Thyroid gland (tissue), 4 donors: ENCODE data around the gene VPS45. TPM values are rescaled to one million over a fixed set of nuclear protein-coding genes. Genes with fewer than 3 reads are reported as not detected.

Experiments used
- DNase-seq, 2 donors: peaks; one replicate each; pipeline ENCODE4 v3.0.0-alpha.2; 2019
- H3K27ac ChIP-seq, 3 donors: fragments of 200-600 bp; sonication (generic); 1 replicate in 2 of 3; 2 replicates in 1 of 3; pipeline ENCODE4 v1.5.1; 2016 to 2019; ENCODE audit warnings: mild to moderate bottlenecking in 1 of 3, moderate library complexity in 1 of 3
- H3K27me3 ChIP-seq: fragments of 200-600 bp; sonication (generic); one replicate; pipeline ENCODE4 v1.5.1; 2019
- H3K36me3 ChIP-seq, 2 donors: fragments of 200-600 bp; sonication (generic); one replicate each; pipeline ENCODE4 v1.5.1; 2016 to 2019
- H3K4me1 ChIP-seq, 2 donors: fragments of 200-600 bp; sonication (generic); one replicate each; pipeline ENCODE4 v1.5.1; 2017 to 2019
- H3K4me3 ChIP-seq, 3 donors: fragments of 200-600 bp; sonication (generic); replicated peaks in 1 of 3; 1 replicate in 2 of 3; 2 replicates in 1 of 3; pipeline ENCODE4 v1.5.1; 2016; ENCODE audit warnings: mild to moderate bottlenecking in 1 of 3
- H3K9me3 ChIP-seq: fragments of 200-600 bp; sonication (generic); one replicate; pipeline ENCODE4 v1.5.1; 2017
- CTCF ChIP-seq, 6 experiments: fragments of 200-600 bp in 3 of 6; fragments of 450-650 bp in 3 of 6; sonication (generic) in 3 of 6; IDR thresholded peaks; one replicate each; pipeline ENCODE4 v1.5.1; 2016 to 2019; ENCODE audit warnings: antibody characterized with exemption in 6 of 6, mild to moderate bottlenecking in 2 of 6, inconsistent platforms in 1 of 6, moderate library complexity in 1 of 6
- POLR2A ChIP-seq, 2 donors: fragments of 450-650 bp; IDR thresholded peaks; one replicate each; pipeline ENCODE4 v1.6.1; 2017; ENCODE audit warnings: antibody characterized with exemption in 2 of 2, mild to moderate bottlenecking in 2 of 2, moderate library complexity in 1 of 2
- WGBS, 2 donors: methylation state at CpG; one replicate each; pipeline ENCODE4 v1.1.5; 2017; 5-methylcytosine and 5-hydroxymethylcytosine counted together
- intact Hi-C: fragments of 100-400 bp; cut with DNase I; formaldehyde crosslinking; loops from one replicate; pipeline ENCODE4 v1.15.1; 2023
- total RNA-seq, 4 donors: library from RNA; depleted of rRNA; stranded (reverse); fragments of >200 nt; gene quantifications; one replicate each; pipeline ENCODE4 v1.2.3, GENCODE V29; 2016

VPS45 gene
- total RNA-seq, 4 donors from 2014 or later, result 50.3 to 64.3 (median 57.1) TPM

GRCh38 chr1:150082494-150082893, 14.9 kb downstream of the VPS45 start:
- Histone ChIP-seq H3K9me3 (no peaks in the 10 kb centered on the region), H3K4me1 (no peaks in the 10 kb centered on the region), H3K27me3 (no peaks in the 10 kb centered on the region), H3K36me3 (peaks cover 0 to 42% of the 10 kb centered on the region in 2 donors), H3K27ac (no peak overlapping the region), H3K4me3 (no peak overlapping the region)
- WGBS, 2 donors, result 94 to 95% methylated on average over 4 of the region's 4 CpGs
- TF ChIP-seq CTCF (IDR thresholded peaks at IDR 0.05) (no peak), POLR2A (IDR thresholded peaks at IDR 0.05) (no peak)
- DNase-seq, result no peak
- intact Hi-C loops, result no loop called here

DNA sequence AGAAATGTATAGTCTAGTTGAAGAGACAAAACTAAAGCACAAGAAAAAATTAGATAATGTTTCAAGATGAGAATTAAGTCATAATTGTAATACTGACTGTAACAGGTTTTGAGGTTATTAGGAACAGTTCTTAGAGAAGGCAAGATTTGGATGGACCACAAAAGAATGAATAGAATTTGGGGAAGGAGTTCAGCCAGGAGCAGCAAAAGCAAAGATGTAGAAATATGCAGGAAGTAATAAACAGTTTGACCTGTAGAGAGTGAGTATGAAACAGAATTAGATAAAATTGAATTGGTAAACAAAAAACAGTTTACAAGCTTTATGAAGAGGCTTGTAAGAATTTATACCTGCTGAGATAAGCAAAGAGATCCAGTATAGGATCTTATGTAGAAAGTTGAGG, 16.3 kb downstream of the VPS45 start:
- H3K36me3 ChIP-seq, result peaks cover 0 to 34% of the 10 kb centered on the region in 2 donors
- intact Hi-C loops, result no loop called here
- DNase-seq, result no peak

GRCh38 chr1:150085406-150085805, 17.8 kb downstream of the VPS45 start:
- WGBS, 2 donors, result 82% methylated on average over 2 of the region's 2 CpGs
- no peaks in the 10 kb centered on the region for H3K27me3 ChIP-seq
- H3K9me3 ChIP-seq, result no peaks in the 10 kb centered on the region
- no peak overlapping the region for H3K27ac ChIP-seq
- H3K36me3 ChIP-seq, result peaks cover 0 to 29% of the 10 kb centered on the region in 2 donors
- H3K4me3 ChIP-seq, result no peak overlapping the region
- no peak for DNase-seq
- H3K4me1 ChIP-seq, result no peaks in the 10 kb centered on the region
- TF ChIP-seq CTCF (IDR thresholded peaks at IDR 0.05) (no peak), POLR2A (IDR thresholded peaks at IDR 0.05) (no peak)
- intact Hi-C loops, result no loop called here

More for the DNA sequence above, 16.3 kb downstream of the VPS45 start:
- no peak overlapping the region for H3K27ac ChIP-seq
- H3K4me1 ChIP-seq, result no peaks in the 10 kb centered on the region
- TF ChIP-seq CTCF (IDR thresholded peaks at IDR 0.05) (no peak), POLR2A (IDR thresholded peaks at IDR 0.05) (no peak)
- no peak overlapping the region for H3K4me3 ChIP-seq
- H3K27me3 ChIP-seq, result no peaks in the 10 kb centered on the region
- no peaks in the 10 kb centered on the region for H3K9me3 ChIP-seq

DNA sequence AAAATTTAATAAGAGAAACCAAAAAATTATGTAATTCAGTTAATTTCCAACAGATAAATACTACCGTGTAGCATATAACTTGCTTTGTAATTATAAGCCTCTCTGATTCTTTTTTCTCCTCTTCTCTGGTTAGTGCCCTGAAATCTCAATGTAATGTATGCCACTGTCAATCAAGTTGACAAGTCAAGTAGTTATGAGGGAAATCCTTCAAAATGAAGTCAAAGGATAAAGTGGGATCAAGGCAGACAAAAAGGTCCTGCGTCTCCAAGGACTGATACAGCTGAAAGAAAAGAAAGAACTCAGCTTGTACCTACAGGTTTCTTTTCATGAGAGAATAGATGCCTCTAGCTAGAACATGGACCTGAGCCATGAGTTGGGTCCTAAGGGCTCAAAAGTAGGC, 19.8 kb downstream of the VPS45 start:
- no peak overlapping the region for H3K4me3 ChIP-seq
- TF ChIP-seq POLR2A (IDR thresholded peaks at IDR 0.05) (no peak), CTCF (IDR thresholded peaks at IDR 0.05) (no peak)
- H3K27ac ChIP-seq, result no peak overlapping the region
- no peaks in the 10 kb centered on the region for H3K27me3 ChIP-seq
- DNase-seq, result no peak
- H3K36me3 ChIP-seq, result peaks cover 0 to 26% of the 10 kb centered on the region in 2 donors
- 93 to 95% methylated on average over 2 of the region's 2 CpGs for WGBS, 2 donors
- no peaks in the 10 kb centered on the region for H3K4me1 ChIP-seq
- intact Hi-C loops, result no loop called here
- H3K9me3 ChIP-seq, result no peaks in the 10 kb centered on the region

DNA sequence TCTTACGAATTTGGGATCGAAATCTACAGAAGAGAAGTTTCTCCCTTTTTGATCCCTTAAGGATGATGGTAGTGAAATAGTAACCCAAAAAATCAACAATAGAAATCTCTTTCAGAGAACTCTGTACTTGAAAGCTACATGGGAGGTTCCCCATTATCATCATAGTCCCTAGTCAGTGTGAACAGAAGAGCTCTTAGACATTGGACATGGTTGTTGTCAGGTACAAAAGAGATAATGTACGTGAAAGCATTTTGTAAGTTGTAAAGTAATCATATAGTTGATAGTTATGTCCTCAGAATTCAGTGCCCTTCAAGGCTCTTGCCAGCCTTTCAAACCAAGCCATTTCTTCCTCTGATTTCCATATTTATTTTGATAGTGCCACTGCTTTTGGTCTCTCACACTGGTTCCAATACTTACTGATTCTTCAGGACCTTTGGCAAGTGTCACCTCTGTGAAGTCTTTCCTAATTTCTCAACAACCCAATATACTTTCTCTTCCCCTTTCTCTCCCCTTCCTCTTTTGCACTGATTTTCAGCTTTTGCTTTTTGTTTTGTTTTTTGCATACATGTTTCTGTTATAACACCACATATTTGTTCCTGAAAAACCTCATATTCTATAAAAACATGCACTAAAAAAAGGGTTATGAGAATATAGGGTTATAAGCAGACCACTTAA, 22.4 kb downstream of the VPS45 start:
- intact Hi-C loops, result no loop called here
- Histone ChIP-seq H3K36me3 (peaks cover 0 to 5% of the 10 kb centered on the region in 2 donors), H3K9me3 (no peaks in the 10 kb centered on the region), H3K27ac (no peak overlapping the region), H3K4me1 (no peaks in the 10 kb centered on the region), H3K27me3 (no peaks in the 10 kb centered on the region), H3K4me3 (no peak overlapping the region)
- DNase-seq, result no peak
- TF ChIP-seq POLR2A (IDR thresholded peaks at IDR 0.05), result no peak
- no peak for TF ChIP-seq CTCF (IDR thresholded peaks at IDR 0.05)
- 96 to 98% methylated on average over 3 of the region's 3 CpGs for WGBS, 2 donors
